Colon (tissue), 2 donors: ENCODE measurements around the gene YPEL5.
"Not testable (repeated sequence)": the region's sequence is repeated elsewhere in the genome, so short reads cannot be mapped to it uniquely, and the experiment has no call there.

ENCODE experiments used
- FAIRE-seq: peaks from 2 replicates; lab custom pipeline; 2012; peaks lifted over from hg19 to GRCh38; lab: Jason Lieb, UNC
- donor health status: control.
- donor health status: control.

Gene YPEL5

DNA sequence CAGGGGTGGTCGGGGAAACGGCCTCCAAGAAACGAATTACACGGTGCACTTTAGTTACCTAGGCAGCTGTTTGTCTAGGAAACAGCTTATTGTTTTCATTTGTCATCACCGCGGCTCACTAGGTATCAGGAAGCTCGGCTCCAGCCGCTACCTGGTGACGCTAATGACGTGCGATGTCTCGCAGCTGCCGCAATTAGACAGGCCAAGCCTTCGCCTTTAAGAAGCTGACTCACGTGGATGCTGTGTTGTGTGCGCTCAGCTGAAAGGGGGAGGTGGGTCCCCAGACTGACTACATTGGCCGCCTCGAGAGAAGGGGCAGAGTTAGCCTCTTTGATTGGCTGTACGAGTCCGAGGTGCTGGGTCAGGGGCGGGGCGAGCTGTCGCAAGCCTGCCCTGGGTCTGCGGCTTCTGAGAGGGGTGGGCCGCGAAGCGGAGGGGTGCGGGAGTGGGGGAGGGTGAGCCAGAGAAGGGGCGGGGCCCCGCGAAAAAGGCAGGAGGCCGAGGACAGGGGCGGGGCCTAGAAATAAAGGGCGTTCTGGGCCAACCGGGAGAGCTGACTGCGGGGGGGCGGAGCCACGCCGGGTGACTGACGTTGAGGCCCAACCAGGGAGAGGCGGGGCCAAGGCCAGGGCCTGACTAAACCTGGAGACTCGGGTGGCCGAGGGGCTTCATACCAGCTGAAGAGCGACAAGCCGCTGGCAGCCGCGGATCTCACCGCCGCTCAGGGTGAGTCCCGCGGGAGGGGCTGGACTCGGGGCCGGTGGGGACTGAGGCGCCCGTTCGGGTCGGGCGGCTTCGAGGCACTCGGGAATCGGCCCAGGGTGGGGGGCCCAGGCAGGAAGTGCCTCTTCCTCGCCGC is at the start of gene YPEL5:
TSS of gene YPEL5 (plus strand) at position 671 of the 859 bp plus-strand sequence. CDS start 9,645 bp downstream, outside the sequence.
- peak; percentile 77 for FAIRE-seq

DNA sequence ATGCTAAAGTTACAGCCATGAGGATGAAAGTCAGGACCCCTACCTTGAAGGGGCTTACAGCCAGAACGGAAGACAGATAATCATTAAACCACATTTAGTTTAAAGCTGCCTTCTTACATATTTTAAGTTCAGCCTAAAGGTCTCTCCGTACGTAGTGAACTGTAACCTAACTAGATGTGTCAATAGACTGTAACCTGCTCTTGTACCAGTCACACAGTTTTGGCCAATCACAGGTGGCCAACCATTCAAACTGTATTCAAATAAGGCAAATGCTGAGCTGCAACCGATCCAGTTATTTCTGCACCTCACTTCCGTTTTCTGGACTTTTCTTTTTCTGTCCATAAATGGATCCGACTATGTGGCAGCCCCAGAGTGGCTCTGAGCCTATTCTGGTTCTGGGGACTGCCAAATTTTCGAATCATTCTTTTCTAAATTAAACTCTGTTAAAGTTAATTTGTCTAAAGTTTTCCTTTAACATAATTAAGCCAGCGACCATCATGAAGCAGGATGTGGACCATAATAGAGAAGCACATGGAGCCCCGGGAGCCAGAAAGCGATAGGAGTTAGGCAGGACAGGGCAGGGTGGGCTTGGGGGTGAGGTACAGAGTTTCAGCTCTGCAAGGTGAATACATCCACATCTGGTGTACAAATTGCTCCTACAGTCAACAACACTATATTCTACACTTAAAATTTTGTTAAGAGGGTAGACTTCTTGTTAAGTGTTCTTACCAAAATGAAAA is 48.4 kb upstream of the YPEL5 start:
- FAIRE-seq: no peak

DNA sequence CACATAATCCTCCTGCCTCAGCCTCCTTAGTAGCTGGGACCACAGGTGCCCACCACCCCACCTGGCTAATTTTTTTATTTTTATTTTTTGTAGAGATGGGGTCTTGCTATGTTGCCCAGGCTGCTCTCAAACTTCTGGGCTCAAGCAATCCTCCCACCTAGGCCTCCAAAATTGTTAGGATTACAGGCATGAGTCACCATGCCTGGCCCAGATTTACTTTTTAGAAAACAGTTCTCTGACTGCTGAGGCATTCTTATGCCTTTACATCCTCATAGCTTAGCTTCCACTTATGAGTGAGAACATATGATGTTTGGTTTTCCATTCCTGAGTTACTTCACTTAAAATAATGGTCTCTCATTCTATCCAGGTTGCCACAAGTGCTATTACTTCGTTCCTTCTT is 47.4 kb upstream of the YPEL5 start:
- FAIRE-seq: not testable (repeated sequence)

DNA sequence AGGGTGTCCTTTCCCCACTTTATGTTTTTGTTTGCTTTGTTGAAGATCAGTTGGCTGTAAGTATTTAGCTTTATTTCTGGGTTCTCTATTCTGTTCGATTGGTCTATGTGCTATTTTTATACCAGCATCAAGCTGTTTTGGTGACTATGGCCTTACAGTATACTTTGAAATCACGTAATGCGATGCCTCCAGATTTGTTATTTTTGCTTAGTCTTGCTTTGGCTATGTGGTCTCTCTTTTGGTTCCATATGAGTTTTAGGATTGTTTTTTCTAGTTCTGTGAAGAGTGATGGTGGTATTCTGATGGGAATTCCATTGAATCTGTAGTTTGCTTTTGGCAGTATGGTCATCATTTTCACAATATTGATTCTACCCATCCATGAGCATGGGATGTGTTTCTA is 46.1 kb upstream of the YPEL5 start:
- FAIRE-seq: not testable (repeated sequence)

DNA sequence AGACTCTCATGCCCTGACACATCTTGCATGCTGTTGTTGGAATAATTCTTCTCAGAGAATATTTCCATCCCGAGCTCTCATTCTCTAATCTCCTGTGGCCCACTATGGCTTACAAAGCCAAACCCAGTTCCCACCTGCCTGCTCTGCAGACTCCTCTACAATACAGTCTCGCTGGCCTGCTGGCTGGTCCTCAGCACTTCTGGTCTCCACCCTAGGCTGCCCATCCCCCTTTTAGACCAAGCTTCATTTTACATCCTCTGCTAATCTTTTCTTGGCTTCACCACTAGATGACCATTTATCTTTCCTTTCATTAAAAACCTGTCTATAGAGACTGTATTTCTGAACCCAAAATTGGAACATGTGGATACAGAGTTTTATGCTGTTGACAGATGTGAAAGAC is 42.5 kb upstream of the YPEL5 start:
- FAIRE-seq: no peak

DNA sequence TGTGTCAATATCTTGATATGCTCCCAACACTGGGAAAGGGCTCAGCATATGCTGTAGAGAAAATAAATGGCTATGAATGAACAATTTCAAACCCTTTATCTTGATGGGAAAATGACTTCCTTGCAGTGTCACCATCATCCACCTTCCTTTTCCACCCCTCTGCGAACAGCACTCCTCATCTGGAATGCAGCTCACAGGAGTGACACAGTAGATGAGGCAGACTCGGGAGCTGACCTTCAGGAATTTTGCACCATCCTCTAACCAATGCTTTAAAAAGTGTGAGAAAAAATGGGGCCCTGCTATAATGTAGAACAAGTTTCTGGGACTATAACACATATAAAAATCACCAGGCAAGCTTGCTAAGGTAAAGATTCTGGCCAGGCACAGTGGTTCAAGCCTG is 41.3 kb upstream of the YPEL5 start:
- FAIRE-seq: no peak

DNA sequence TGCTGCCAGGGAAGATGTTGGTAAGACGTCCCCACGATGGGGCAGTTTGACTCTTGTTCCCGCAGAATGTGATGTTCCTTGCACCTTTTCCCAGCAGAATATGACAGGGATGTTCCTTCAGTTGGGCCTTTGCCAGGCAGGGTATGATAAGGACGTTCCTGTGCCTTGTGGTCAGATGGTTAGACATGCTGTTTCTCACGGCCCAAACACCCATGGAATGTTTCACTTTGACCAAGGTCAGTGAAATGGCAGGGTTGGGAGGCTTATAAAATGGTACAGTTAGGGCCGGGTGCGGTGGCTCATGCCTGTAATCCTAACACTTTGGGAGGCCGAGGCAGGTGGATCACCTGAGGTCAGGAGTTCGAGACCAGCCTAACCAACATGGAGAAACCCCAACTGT is 40.3 kb upstream of the YPEL5 start:
- no peak for FAIRE-seq

DNA sequence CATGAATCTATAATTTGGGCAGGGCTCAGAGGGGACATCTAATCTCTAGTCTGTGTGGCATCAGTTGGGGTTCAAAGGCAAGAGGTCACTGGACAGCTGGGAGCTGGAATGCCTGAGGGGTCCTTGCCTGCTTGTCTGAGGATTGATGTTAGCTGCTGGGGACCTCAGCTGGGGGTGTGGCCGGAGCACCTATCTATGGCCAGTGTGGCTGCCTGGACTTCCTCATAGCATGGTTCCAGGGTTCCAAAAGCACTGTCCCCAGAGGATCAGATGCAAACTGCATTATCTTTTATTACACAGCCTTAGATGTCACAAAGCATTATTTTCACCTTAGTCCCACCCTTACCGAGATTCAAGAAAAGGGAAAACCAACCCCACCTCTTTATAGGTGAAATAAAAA is 38.6 kb upstream of the YPEL5 start:
- FAIRE-seq: no peak

DNA sequence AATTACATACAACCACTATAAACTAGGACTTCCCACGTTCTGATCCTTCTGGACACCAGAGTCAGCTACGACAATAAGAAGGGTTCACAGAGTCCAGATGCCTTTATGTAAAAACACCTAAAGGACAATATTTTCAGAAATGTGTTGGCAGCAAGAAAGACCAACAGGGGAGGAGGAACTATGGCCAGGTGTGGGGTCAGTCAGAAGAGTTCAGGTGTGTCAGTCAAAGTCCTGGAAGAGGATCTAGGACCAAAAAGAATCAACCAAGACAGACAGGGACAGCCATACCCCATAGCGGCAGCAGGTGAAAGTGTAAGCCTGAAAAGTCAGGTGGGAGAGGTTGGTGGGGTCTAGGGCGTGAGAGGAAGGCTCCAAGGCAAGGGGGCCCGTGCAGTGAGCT is 38.0 kb upstream of the YPEL5 start:
- FAIRE-seq: no peak

DNA sequence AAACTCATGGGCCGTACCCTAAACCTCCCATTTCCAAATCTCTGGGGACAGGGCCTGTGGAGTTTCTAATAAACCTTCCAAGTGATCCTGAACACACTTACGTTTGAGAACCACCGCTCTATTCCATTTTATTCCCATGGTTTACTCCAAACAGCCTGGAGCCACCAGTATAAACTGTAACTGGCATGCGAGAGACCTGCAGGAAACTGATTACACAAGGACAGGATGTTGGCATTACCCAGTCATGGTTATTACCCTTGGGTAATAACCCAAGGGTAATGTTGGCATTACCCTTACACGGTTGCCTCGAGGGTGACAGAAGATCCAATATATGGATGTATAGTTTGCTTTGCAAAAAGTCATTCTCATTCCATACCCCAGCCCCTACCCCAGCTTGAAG is 37.0 kb upstream of the YPEL5 start:
- no peak for FAIRE-seq

DNA sequence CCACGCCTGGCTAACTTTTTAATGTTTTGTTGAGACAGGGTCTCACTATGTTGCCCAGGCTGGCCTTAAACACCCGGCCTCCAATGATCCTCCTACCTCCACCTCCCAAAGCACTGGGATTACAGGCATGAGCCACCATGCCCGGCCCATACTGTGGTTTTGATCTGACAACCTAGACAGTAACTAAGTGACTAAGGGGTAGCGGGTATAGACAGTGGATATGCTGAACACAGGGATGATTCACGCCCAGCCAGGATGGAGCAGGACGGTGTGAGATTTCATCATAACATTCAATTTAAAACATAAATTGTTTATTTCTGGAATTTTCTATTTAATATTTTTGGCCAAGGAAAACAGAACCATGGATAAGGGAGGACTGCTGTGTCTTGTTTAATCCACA is 36.0 kb upstream of the YPEL5 start:
- no peak for FAIRE-seq

DNA sequence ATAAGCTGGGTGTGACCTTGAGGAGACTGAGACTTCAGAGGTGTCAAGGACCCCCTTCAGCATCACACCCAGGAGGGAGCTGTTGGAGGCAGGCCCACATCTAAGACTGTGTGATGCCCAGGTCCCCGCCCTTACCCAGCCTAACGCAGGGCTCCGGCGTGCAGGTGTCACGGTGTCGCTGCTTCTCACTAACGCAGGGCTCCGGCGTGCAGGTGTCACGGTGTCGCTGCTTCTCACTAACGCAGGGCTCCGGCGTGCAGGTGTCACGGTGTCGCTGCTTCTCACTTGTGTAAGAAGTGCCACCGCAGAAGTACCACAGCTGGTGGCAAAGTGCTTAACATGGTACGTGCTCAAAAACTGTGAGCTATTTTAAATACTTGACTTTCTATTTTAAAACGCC is 35.6 kb upstream of the YPEL5 start:
- not testable (repeated sequence) for FAIRE-seq

DNA sequence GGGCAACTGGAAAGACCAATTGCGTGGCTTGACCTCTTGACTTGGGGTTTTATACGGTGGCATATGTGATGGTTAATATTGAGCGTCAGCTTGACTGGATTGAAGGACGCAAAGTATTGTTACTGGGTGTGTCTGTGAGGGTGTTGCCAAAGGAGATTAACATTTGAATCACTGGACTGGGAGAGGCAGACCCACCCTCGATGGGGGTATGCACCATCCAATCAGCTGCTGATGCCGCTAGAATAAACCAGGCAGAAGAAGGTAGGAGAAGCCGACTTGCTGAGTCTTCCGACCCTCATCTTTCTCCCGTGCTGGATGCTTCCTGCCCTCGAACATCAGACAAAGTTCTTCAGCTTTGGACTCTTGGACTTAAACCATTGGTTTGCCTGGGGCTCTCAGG is 34.2 kb upstream of the YPEL5 start:
- no peak for FAIRE-seq

DNA sequence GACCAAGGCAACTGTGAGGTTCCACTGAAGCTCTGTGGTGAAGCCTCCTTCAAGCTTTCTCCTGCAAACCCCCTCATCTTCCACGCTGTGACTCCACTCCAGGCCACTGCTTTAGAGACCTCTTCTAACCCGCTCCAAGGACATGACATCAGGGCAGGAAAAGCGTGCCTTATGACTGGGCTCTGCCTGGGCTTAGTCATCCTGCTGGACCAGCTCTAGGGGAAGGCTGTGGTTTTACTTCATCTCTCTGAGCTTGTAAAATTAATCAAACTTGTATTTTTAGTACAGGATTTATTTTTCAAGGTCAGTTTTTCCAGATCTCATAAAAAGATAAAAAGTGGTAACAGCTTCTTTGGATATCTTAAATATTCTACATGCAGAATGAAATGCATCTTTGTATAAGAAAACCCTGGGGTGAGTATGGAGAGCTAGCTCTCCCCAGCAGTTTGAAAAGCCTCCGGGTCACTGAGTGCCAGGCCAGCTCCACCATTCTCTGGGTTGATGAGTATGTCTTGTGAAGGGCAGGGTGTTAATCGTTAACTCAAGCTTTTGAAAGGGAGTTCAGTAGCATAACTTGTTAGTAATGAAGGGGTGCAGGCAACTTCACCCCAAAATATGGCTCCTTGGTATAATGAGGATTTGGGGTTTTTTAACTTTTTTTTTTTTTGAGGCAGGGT is 33.1 kb upstream of the YPEL5 start:
- FAIRE-seq: no peak

DNA sequence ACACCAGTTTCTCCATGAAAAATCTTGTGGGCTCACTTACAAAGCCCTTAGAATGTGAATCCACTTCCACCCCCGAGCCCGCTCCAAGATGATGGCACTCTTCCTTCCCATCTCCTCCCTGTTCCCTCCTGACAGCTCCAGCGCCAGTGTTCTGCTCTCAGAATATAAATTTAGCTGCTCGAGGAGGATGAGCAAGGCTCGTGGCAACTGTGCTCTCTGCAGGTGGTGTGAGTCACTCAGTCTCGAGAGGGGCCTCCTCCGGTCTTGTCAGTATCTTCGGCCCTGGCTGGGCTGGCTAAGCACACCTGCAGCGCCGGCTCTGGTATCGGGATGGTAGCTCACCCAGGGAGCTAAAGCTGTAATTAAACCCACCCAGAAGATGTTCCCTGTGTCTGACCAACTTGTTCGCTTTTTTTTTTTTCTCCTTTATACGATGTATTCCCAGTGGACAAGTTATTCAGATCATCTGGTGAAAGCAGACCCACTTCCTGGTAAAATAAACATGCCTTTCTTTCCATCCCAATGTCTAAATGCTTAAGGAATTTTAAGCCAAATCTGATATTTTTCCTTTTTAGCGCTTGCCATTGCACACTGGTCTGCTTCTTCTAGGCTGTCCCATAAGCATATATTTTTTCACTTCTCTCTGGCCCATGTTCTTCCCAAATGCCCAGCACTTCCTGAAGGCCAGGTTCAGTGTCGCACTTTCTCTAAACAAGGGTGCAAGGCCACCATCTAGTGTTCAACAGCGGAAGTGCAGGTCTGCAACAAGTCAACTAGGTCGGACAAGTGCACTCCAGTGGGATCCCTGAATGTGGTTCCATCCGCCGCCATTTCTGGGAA is 31.4 kb upstream of the YPEL5 start:
- FAIRE-seq: no peak

DNA sequence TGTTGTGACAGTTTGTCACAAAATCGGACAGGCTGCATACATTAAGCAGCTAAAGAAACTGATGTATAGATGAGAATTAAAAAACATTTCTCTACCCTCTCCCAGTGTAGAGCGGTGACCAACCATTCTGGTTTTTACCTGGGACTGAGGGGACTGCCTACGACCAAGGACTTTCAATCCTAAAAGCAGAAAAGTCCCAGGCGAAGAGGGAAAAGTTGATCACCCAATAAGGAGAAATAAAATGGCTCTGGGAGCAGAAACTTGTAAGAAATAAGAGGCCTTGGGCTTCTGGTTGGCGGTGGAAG is 30.9 kb upstream of the YPEL5 start:
- FAIRE-seq: no peak

DNA sequence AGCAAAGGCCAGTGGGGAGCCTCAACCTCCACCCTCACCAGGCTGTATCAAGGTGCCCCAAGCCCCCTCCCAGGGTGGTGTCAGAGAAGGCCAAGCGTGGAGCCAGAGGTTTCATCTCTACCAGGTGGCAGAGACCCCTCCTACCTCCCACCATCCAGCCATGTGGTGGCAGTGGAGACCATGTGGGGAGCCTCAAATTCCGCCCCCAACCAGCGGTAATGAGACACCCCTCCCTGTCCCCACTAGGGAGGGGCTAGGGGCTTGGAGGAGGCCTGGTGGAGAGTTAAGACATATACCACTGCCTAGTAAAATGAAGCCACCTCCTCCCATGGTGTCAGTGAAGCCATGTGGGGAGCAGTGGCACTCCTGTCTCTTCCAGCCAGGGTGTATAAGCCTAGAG is 24.4 kb upstream of the YPEL5 start:
- FAIRE-seq: no peak

DNA sequence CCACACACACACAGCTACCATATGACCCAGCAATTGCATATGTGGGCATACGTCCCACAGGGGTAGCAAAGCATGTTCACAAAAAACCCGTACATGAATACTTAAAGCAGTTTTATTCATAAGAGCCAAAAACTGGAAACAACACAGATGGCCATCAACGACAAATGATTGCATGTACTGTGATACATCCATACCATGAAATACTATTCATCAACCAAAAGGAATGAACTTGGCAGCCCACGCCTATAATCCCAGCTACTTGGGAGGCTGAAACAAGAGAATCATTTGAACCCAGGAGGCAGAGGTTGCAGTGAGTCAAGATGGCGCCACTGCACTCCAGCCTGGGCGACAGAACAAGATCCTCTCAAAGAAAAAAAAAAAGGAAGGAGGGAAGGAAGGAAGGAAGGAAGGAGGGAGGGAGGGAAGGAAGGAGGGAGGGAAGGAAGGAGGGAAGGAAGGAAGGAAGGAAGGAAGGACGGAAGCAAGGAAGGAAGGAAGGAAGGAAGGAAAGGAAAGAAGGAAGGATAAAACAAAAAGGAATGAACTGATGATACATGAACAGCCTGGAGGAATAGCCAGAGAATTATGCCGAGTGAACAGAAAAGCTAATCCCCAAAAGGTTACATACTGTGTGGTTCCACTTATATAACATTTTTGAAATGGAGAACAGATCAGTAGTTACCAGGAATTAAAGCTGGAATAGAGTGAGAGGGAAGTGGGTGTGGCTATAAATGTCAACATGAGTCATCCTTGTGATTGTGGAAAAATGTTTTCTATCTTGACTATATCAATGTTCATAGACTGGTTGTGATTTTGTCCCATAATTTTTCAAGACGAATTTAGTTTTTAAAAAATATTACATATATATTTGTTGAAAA is 19.6 kb upstream of the YPEL5 start:
- no peak for FAIRE-seq

DNA sequence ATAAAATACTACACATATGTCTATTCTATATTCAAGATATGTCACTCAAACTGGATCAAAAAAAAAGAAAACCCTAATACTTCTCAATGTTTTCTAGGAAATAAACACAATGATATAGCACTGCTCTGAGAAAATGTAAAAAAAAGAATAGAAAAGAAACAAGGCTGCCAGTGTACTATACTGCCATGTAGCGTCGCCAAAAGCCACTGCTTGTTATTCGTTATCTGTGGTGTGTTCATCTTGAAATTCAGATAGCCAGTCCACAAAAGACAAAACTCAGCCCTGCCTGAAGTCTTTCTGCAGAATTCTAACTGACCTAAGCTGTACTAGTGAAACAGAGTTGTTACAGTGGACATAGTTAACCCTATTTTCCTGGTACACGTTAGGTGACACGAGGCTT is 12.2 kb upstream of the YPEL5 start:
- FAIRE-seq: no peak

DNA sequence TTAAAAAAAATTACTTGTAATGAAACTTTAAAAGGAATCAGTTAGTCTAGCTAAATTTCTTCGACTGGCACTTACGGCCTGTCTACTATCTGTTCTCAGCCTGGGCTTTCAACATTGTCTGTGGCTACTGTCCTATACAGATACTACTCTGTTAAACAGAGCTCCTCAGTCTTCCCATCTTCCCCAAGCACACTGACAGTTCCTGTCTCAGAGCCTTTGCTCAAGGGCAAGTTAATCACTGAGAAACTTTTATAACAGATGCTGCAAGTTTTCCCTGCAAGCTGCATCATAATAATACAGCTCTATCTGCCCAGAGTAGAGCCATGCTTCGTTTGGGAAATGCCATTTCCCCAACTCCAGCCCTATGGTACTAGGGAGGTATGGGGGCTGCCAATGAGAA is 11.3 kb upstream of the YPEL5 start:
- no peak for FAIRE-seq

DNA sequence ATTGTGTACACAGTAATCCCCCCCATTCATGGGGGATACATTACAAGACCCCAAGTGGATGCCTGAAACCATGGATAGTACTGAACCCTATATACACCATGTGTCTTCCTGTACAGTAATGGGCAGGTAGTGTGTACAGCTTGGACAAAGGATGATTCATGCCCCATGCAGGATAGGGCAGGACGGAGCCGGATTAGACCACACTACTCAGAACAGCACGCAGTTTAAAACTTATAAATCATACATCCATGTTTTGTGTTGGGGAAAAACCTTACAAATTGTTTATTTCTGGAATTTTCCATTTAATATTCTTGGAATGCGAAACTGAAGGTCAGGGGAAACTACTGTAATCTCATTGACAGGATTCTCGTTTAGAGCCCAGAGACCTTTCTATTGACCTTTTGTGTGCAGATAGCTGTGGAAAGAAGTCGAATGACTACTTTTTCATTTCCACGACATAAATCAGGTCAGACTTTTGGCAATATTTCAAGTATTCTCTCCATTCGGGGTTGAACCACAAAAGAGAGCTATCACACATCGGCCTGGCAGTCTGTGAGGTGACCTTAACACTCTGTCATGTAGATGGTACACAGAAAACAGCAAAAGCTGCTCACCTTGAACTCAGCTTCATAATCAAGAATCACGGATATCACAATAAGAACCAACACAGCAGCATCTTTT is 9.9 kb upstream of the YPEL5 start:
- no peak for FAIRE-seq
